OCI-LY7 (cell line): Measurements from ENCODE around the gene SLC30A3. TPM values are rescaled to one million over a fixed set of nuclear protein-coding genes. Genes with fewer than 3 reads are reported as not detected.

Experiments
- BruUV-seq: library from RNA; stranded (reverse); fragments of 400-500 nt; replicated peaks from 2 replicates; lab custom pipeline; 2021; lab: Mats Ljungman, UMichigan
- CTCF ChIA-PET: fragments of 300-600 bp; sonication (Branson Sonifier 250); formaldehyde crosslinking; loops from one replicate; lab custom pipeline; 2022; ENCODE audit warnings: antibody characterized with exemption; ENCODE audit not compliant: unreplicated experiment; lab: Charles Lee
- POLR2A ChIA-PET: fragments of 300-600 bp; sonication (Branson Sonifier 250); formaldehyde crosslinking; loops from one replicate; lab custom pipeline; 2022; ENCODE audit warnings: antibody characterized with exemption; lab: Charles Lee
- DNase-seq: peaks from one replicate; pipeline ENCODE4 v3.0.0-alpha.2; 2015; ENCODE audit warnings: low spot score
- H2AFZ ChIP-seq: fragments of 200-600 bp; sonication (generic), shearing (Covaris generic); 2 replicates; pipeline ENCODE4 v1.6.1; 2014; ENCODE audit warnings: mild to moderate bottlenecking, antibody characterized with exemption, low read length, moderate library complexity
- H3K27ac ChIP-seq: fragments of 200-600 bp; sonication (generic); 2 replicates; pipeline ENCODE4 v1.5.1; 2014; ENCODE audit warnings: mixed run types, low read depth, mild to moderate bottlenecking, moderate library complexity, low read length, inconsistent platforms; ENCODE audit not compliant: poor library complexity, severe bottlenecking
- H3K36me3 ChIP-seq: fragments of 200-600 bp; sonication (generic); 2 replicates; pipeline ENCODE4 v1.6.1; 2014; ENCODE audit warnings: mild to moderate bottlenecking, antibody characterized with exemption, low read length, moderate library complexity, mixed read lengths; ENCODE audit not compliant: insufficient read depth
- H3K4me1 ChIP-seq: fragments of 200-600 bp; sonication (generic); 2 replicates; pipeline ENCODE4 v1.5.1; 2014; ENCODE audit warnings: mild to moderate bottlenecking, low read length; ENCODE audit not compliant: insufficient read depth, poor library complexity, severe bottlenecking
- H3K4me2 ChIP-seq: fragments of 200-600 bp; sonication (generic); 2 replicates; pipeline ENCODE4 v1.6.1; 2014; ENCODE audit warnings: mild to moderate bottlenecking, low read length
- H3K4me3 ChIP-seq: fragments of 200-600 bp; sonication (generic); 2 replicates; pipeline ENCODE4 v1.5.1; 2014; ENCODE audit warnings: mild to moderate bottlenecking, low read depth, low read length; ENCODE audit not compliant: poor library complexity, severe bottlenecking
- H3K79me2 ChIP-seq: fragments of 200-600 bp; sonication (generic); 2 replicates; pipeline ENCODE4 v1.6.1; 2016; ENCODE audit warnings: low read depth, mild to moderate bottlenecking, low read length, moderate library complexity, mixed read lengths; ENCODE audit not compliant: insufficient read depth
- H3K9me2 ChIP-seq: fragments of 200-600 bp; sonication (generic); 2 replicates; pipeline ENCODE4 v1.6.1; 2016; ENCODE audit warnings: mild to moderate bottlenecking, low read length, mixed read lengths; ENCODE audit not compliant: insufficient read depth
- H3K9me3 ChIP-seq: fragments of 200-600 bp; sonication (generic); 2 replicates; pipeline ENCODE4 v1.6.1; 2014; ENCODE audit warnings: mild to moderate bottlenecking, mixed run types, low read length, mixed read lengths
- H4K20me1 ChIP-seq: fragments of 200-600 bp; sonication (generic); 2 replicates; pipeline ENCODE4 v1.6.1; 2014; ENCODE audit warnings: mild to moderate bottlenecking, antibody characterized with exemption, low read length, moderate library complexity, mixed read lengths; ENCODE audit not compliant: insufficient read depth
- EZH2phosphoT487 ChIP-seq: fragments of 200-600 bp; sonication (generic); IDR thresholded peaks from 2 replicates; pipeline ENCODE4 v1.6.1; 2018; ENCODE audit warnings: low read depth, borderline replicate concordance, mild to moderate bottlenecking, mixed run types, antibody characterized with exemption, low read length, moderate library complexity, mixed read lengths
- intact Hi-C: fragments of 100-400 bp; cut with micrococcal nuclease; formaldehyde crosslinking; loops from one replicate; pipeline ENCODE4 v1.10.0; 2022; ENCODE audit not compliant: unreplicated experiment
- total RNA-seq, 2 experiments: library from RNA; depleted of rRNA in 1 of 2; stranded (reverse); fragments of >200 nt in 1 of 2; shearing (Covaris generic) in 1 of 2; gene quantifications; 2 replicates each; pipeline ENCODE4 v1.2.3, GENCODE V29; 2014 to 2022
- TF ChIP-seq, protein P1 (sequence below): fragments of 200-600 bp; sonication (generic); conservative IDR thresholded peaks from 2 replicates; pipeline ENCODE4 v1.5.1; 2014; ENCODE audit warnings: mild to moderate bottlenecking, antibody characterized with exemption, low read length, moderate library complexity, mixed read lengths

Gene SLC30A3
- total RNA-seq, 2 experiments from 2014 or later, result 23.3 to 71.6 TPM

DNA sequence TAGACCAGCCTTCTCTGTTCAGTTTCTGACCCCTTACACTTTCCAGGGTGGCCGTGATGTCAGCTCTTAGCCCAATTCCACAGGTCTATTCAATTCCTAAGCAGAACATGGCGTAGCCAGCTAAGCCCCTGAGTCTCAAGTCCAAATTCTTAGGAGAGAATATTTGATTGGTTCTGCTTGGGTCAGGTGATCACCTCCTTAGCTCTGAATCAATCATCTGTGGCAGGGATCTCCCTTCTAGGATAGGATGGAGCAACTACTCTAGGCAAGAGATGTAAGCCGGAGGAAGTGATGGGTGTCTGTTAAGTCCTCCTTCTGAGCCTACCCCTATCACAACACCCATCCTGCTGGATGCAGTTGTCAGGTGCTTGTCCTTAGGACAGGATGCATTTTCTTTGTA is 34.3 kb upstream of the SLC30A3 start:
- ChIA-PET CTCF (no interaction called here), POLR2A (interaction anchor here (0.7 kb wide), 1 partner anchor 8 kb away, joined by 3 read pairs; no protein-coding TSS in a partner anchor)
- Histone ChIP-seq H2AFZ (no peak overlapping the region), H3K9me3 (no peaks in the 10 kb centered on the region), H3K79me2 (no peaks in the 10 kb centered on the region), H4K20me1 (no peaks in the 10 kb centered on the region), H3K4me2 (no peak overlapping the region), H3K27ac (no peak overlapping the region), H3K4me1 (peaks cover 21% of the 10 kb centered on the region), H3K36me3 (no peaks in the 10 kb centered on the region), H3K4me3 (no peak overlapping the region), H3K9me2 (no peaks in the 10 kb centered on the region)
- BruUV-seq, result no TSS peak
- intact Hi-C loops, result no loop called here
- no peak for DNase-seq
- no peak for TF ChIP-seq EZH2phosphoT487
- TF ChIP-seq, protein P1, sequence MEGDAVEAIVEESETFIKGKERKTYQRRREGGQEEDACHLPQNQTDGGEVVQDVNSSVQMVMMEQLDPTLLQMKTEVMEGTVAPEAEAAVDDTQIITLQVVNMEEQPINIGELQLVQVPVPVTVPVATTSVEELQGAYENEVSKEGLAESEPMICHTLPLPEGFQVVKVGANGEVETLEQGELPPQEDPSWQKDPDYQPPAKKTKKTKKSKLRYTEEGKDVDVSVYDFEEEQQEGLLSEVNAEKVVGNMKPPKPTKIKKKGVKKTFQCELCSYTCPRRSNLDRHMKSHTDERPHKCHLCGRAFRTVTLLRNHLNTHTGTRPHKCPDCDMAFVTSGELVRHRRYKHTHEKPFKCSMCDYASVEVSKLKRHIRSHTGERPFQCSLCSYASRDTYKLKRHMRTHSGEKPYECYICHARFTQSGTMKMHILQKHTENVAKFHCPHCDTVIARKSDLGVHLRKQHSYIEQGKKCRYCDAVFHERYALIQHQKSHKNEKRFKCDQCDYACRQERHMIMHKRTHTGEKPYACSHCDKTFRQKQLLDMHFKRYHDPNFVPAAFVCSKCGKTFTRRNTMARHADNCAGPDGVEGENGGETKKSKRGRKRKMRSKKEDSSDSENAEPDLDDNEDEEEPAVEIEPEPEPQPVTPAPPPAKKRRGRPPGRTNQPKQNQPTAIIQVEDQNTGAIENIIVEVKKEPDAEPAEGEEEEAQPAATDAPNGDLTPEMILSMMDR, result no peak

GRCh38 chr2:27296481-27296880 is 33.6 kb upstream of the SLC30A3 start:
- H3K79me2 ChIP-seq, result no peaks in the 10 kb centered on the region
- ChIA-PET POLR2A (no interaction called here), CTCF (no interaction called here)
- no peak overlapping the region for H3K4me2 ChIP-seq
- intact Hi-C loops, result no loop called here
- no peaks in the 10 kb centered on the region for H4K20me1 ChIP-seq
- no peak overlapping the region for H2AFZ ChIP-seq
- peaks cover 28% of the 10 kb centered on the region for H3K4me1 ChIP-seq
- H3K9me3 ChIP-seq, result no peaks in the 10 kb centered on the region
- no peaks in the 10 kb centered on the region for H3K9me2 ChIP-seq
- H3K27ac ChIP-seq, result no peak overlapping the region
- no peak for DNase-seq
- BruUV-seq, result no TSS peak
- H3K36me3 ChIP-seq, result no peaks in the 10 kb centered on the region
- H3K4me3 ChIP-seq, result no peak overlapping the region
- TF ChIP-seq, protein P1, result no peak
- no peak for TF ChIP-seq EZH2phosphoT487

DNA sequence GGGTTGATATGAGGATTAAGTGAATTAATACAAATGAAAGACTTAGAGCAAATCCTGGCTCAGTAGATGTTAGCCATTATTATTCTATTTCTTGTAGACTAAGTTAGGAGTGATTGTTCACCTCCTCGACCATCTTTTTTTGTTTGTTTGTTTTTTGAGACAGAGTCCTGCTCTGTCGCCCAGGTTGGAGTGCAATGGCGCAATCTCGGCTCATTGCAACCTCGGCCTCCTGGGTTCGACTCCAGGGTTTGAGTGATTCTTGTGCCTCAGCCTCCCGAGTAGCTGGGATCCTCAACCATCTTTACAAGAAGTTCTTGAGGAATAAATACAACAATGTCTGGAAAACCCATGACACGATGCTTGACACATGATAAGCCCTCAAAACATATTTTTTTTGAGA is 32.1 kb upstream of the SLC30A3 start:
- Histone ChIP-seq H3K9me3 (no peaks in the 10 kb centered on the region), H2AFZ (no peak overlapping the region), H3K9me2 (no peaks in the 10 kb centered on the region), H3K4me3 (no peak overlapping the region), H3K79me2 (no peaks in the 10 kb centered on the region), H3K4me2 (no peak overlapping the region), H3K4me1 (peaks cover 44% of the 10 kb centered on the region), H4K20me1 (no peaks in the 10 kb centered on the region), H3K36me3 (no peaks in the 10 kb centered on the region), H3K27ac (no peak overlapping the region)
- intact Hi-C loops, result loop anchor here (5.0 kb wide), 4 partner anchors 103 to 448 kb away; partner anchors contain the start of gene DPYSL5
- CTCF ChIA-PET, result no interaction called here
- TF ChIP-seq EZH2phosphoT487, result no peak
- TF ChIP-seq, protein P1, result no peak
- POLR2A ChIA-PET, result interaction anchor here (0.6 to 1.3 kb wide), 2 partner anchors 62 to 294 kb away, joined by 3 read pairs; no protein-coding TSS in a partner anchor
- no peak for DNase-seq
- no TSS peak for BruUV-seq
